Measurements from ENCODE around the gene ZSWIM6.

Gene ZSWIM6

GRCh38 chr5:61299261-61299681 lies 32.8 kb upstream of the ZSWIM6 start:
- TF ChIP-seq ZNF274 (IDR thresholded peaks at IDR 0.05; ENCODE audit: low read depth, low read length), result no peak

GRCh38 chr5:61301341-61302199 lies 30.5 kb upstream of the ZSWIM6 start:
- H3K4me3 ChIP-seq (ENCODE audit: low read length), result no peak overlapping the region
- no peak for TF ChIP-seq ZNF274 (IDR thresholded peaks at IDR 0.05; ENCODE audit: low read depth, low read length)

More at GRCh38 chr5:61299261-61299681, 32.8 kb upstream of the ZSWIM6 start:
- H3K4me3 ChIP-seq (ENCODE audit: low read length), result no peak overlapping the region

GRCh38 chr5:61302200-61302563 lies 29.9 kb upstream of the ZSWIM6 start:
- no peak for TF ChIP-seq ZNF274 (IDR thresholded peaks at IDR 0.05; ENCODE audit: low read depth, low read length)

GRCh38 chr5:61303346-61303745 lies 28.7 kb upstream of the ZSWIM6 start:
- no peak overlapping the region for H3K4me3 ChIP-seq (ENCODE audit: low read length)
- no peak for TF ChIP-seq ZNF274 (IDR thresholded peaks at IDR 0.05; ENCODE audit: low read depth, low read length)

More at GRCh38 chr5:61302200-61302563, 29.9 kb upstream of the ZSWIM6 start:
- H3K4me3 ChIP-seq (ENCODE audit: low read length), result no peak overlapping the region

GRCh38 chr5:61304590-61305381 lies 27.3 kb upstream of the ZSWIM6 start:
- TF ChIP-seq ZNF274 (IDR thresholded peaks at IDR 0.05; ENCODE audit: low read depth, low read length), result no peak
- H3K4me3 ChIP-seq (ENCODE audit: low read length), result no peak overlapping the region

GRCh38 chr5:61306531-61307131 lies 25.4 kb upstream of the ZSWIM6 start:
- TF ChIP-seq ZNF274 (IDR thresholded peaks at IDR 0.05; ENCODE audit: low read depth, low read length), result no peak
- no peak overlapping the region for H3K4me3 ChIP-seq (ENCODE audit: low read length)

GRCh38 chr5:61307191-61307590 lies 24.9 kb upstream of the ZSWIM6 start:
- TF ChIP-seq ZNF274 (IDR thresholded peaks at IDR 0.05; ENCODE audit: low read depth, low read length), result no peak
- H3K4me3 ChIP-seq (ENCODE audit: low read length), result no peak overlapping the region

- no peak overlapping the region for H3K4me3 ChIP-seq (ENCODE audit: low read length)
- TF ChIP-seq ZNF274 (IDR thresholded peaks at IDR 0.05; ENCODE audit: low read depth, low read length), result no peak
Measured at GRCh38 chr5:61307611-61308010, 24.4 kb upstream of the ZSWIM6 start.

- H3K4me3 ChIP-seq (ENCODE audit: low read length), result no peak overlapping the region
- no peak for TF ChIP-seq ZNF274 (IDR thresholded peaks at IDR 0.05; ENCODE audit: low read depth, low read length)
Measured at GRCh38 chr5:61308712-61309111, 23.3 kb upstream of the ZSWIM6 start.

GRCh38 chr5:61309115-61309514 lies 22.9 kb upstream of the ZSWIM6 start:
- no peak for TF ChIP-seq ZNF274 (IDR thresholded peaks at IDR 0.05; ENCODE audit: low read depth, low read length)
- H3K4me3 ChIP-seq (ENCODE audit: low read length), result no peak overlapping the region

GRCh38 chr5:61311056-61311610 lies 20.9 kb upstream of the ZSWIM6 start:
- H3K4me3 ChIP-seq (ENCODE audit: low read length), result no peak overlapping the region
- no peak for TF ChIP-seq ZNF274 (IDR thresholded peaks at IDR 0.05; ENCODE audit: low read depth, low read length)

GRCh38 chr5:61311836-61312808 lies 19.9 kb upstream of the ZSWIM6 start:
- no peak overlapping the region for H3K4me3 ChIP-seq (ENCODE audit: low read length)
- no peak for TF ChIP-seq ZNF274 (IDR thresholded peaks at IDR 0.05; ENCODE audit: low read depth, low read length)
